ENCODE measurements around the gene PPP1R8. TPM values are rescaled to one million over a fixed set of nuclear protein-coding genes. Genes with fewer than 3 reads are reported as not detected.

The PPP1R8 gene
- total and polyA plus RNA-seq, 7 experiments from 2014 or later, result 17.5 to 60.2 (median 39.5) TPM

- ATAC-seq (no peak), DNase-seq (no peak)
- CTCF ChIA-PET, result interaction anchor here (1.3 to 1.6 kb wide), 2 partner anchors 80 to 127 kb away, joined by 3 to 5 read pairs; no protein-coding TSS in a partner anchor
- Histone ChIP-seq H3K4me1 (ENCODE audit: control insufficient read depth in 2 of 2, insufficient read depth in 2 of 2, low read length in 2 of 2) (peaks cover 3 to 24% of the 10 kb centered on the region in 2 donors), H3K27ac (ENCODE audit: low read depth, low read length) (no peak overlapping the region), H3K36me3 (ENCODE audit: control insufficient read depth in 2 of 3, insufficient read depth in 3 of 3, low read length in 3 of 3) (no peaks in the 10 kb centered on the region), H3K4me3 (ENCODE audit: low read length) (no peak overlapping the region), H3K27me3 (ENCODE audit: control insufficient read depth in 2 of 2, insufficient read depth in 2 of 2, low read length in 2 of 2) (no peaks in the 10 kb centered on the region), H3K9me3 (ENCODE audit: control insufficient read depth in 2 of 3, low read length in 3 of 3) (no peaks in the 10 kb centered on the region)
- H3K9me3 Mint-ChIP-seq, result no peaks in the 10 kb centered on the region
- H3K4me1 Mint-ChIP-seq, result peaks cover 15 to 57% (median 41%) of the 10 kb centered on the region in 7 donors
- no peaks in the 10 kb centered on the region for H3K27me3 Mint-ChIP-seq
- intact Hi-C loops (cut with micrococcal nuclease), result no loop called here
- POLR2A ChIA-PET, result interaction anchor here (0.6 kb wide), 1 partner anchor 61 kb away, joined by 3 read pairs; no protein-coding TSS in a partner anchor
- H3K36me3 Mint-ChIP-seq, result peaks cover 0 to 2% (median 0%) of the 10 kb centered on the region in 5 donors
- no peak overlapping the region for H3K4me3 Mint-ChIP-seq
- peak overlapping the region in 4 of 9 donors; percentile 17 to 75 (median 30) for H3K27ac Mint-ChIP-seq
Measured at GRCh38 chr1:27861436-27861835, 30.9 kb downstream of the PPP1R8 start.

GRCh38 chr1:27862004-27862403, 31.4 kb downstream of the PPP1R8 start:
- Histone ChIP-seq H3K4me1 (ENCODE audit: control insufficient read depth in 2 of 2, insufficient read depth in 2 of 2, low read length in 2 of 2) (peaks cover 3 to 24% of the 10 kb centered on the region in 2 donors), H3K36me3 (ENCODE audit: control insufficient read depth in 2 of 3, insufficient read depth in 3 of 3, low read length in 3 of 3) (no peaks in the 10 kb centered on the region), H3K9me3 (ENCODE audit: control insufficient read depth in 2 of 3, low read length in 3 of 3) (no peaks in the 10 kb centered on the region), H3K27me3 (ENCODE audit: control insufficient read depth in 2 of 2, insufficient read depth in 2 of 2, low read length in 2 of 2) (no peaks in the 10 kb centered on the region), H3K27ac (ENCODE audit: low read depth, low read length) (no peak overlapping the region), H3K4me3 (ENCODE audit: low read length) (no peak overlapping the region)
- no peak for ATAC-seq
- H3K4me1 Mint-ChIP-seq, result peaks cover 17 to 59% (median 43%) of the 10 kb centered on the region in 7 donors
- intact Hi-C loops (cut with micrococcal nuclease), result no loop called here
- H3K4me3 Mint-ChIP-seq, result peak overlapping the region in 1 of 10 donors; percentile 33
- no peaks in the 10 kb centered on the region for H3K27me3 Mint-ChIP-seq
- H3K27ac Mint-ChIP-seq, result peak overlapping the region in 5 of 9 donors; percentile 1 to 69 (median 39)
- POLR2A ChIA-PET, result no interaction called here
- CTCF ChIA-PET, result no interaction called here
- H3K9me3 Mint-ChIP-seq, result no peaks in the 10 kb centered on the region
- H3K36me3 Mint-ChIP-seq, result peaks cover 0 to 2% (median 0%) of the 10 kb centered on the region in 5 donors
- no peak for DNase-seq

GRCh38 chr1:27862671-27863537, 32.3 kb downstream of the PPP1R8 start:
- no peaks in the 10 kb centered on the region for H3K27me3 Mint-ChIP-seq
- DNase-seq (no peak), ATAC-seq (peak; percentile 81)
- intact Hi-C loops (cut with micrococcal nuclease), result no loop called here
- no peak overlapping the region for H3K27ac ChIP-seq (ENCODE audit: low read depth, low read length)
- peak overlapping the region in 4 of 10 donors; percentile 1 to 74 (median 14) for H3K4me3 Mint-ChIP-seq
- H3K4me1 ChIP-seq (ENCODE audit: control insufficient read depth in 2 of 2, insufficient read depth in 2 of 2, low read length in 2 of 2), result peaks cover 3 to 24% of the 10 kb centered on the region in 2 donors
- H3K27me3 ChIP-seq (ENCODE audit: control insufficient read depth in 2 of 2, insufficient read depth in 2 of 2, low read length in 2 of 2), result no peaks in the 10 kb centered on the region
- H3K9me3 Mint-ChIP-seq, result no peaks in the 10 kb centered on the region
- POLR2A ChIA-PET, result no interaction called here
- H3K36me3 ChIP-seq (ENCODE audit: control insufficient read depth in 2 of 3, insufficient read depth in 3 of 3, low read length in 3 of 3), result no peaks in the 10 kb centered on the region
- peak overlapping the region; percentile 13 to 93 (median 75) for H3K27ac Mint-ChIP-seq
- no peaks in the 10 kb centered on the region for H3K9me3 ChIP-seq (ENCODE audit: control insufficient read depth in 2 of 3, low read length in 3 of 3)
- CTCF ChIA-PET, result interaction anchor here (0.8 kb wide), 1 partner anchor 97 kb away, joined by 3 read pairs; no protein-coding TSS in a partner anchor
- peaks cover 22 to 67% (median 47%) of the 10 kb centered on the region in 7 donors for H3K4me1 Mint-ChIP-seq
- H3K4me3 ChIP-seq (ENCODE audit: low read length), result no peak overlapping the region
- H3K36me3 Mint-ChIP-seq, result peaks cover 0 to 2% (median 0%) of the 10 kb centered on the region in 5 donors

- H3K27me3 Mint-ChIP-seq, result no peaks in the 10 kb centered on the region
- no peaks in the 10 kb centered on the region for H3K9me3 Mint-ChIP-seq
- H3K4me3 Mint-ChIP-seq, result peak overlapping the region in 3 of 10 donors; percentile 1 to 77 (median 74)
- ChIA-PET POLR2A (no interaction called here), CTCF (interaction anchor here (0.8 kb wide), 1 partner anchor 98 kb away, joined by 3 read pairs; no protein-coding TSS in a partner anchor)
- no peak overlapping the region for H3K4me3 ChIP-seq (ENCODE audit: low read length)
- H3K27ac ChIP-seq (ENCODE audit: low read depth, low read length), result peak overlapping the region; percentile 34
- peaks cover 0 to 2% (median 0%) of the 10 kb centered on the region in 5 donors for H3K36me3 Mint-ChIP-seq
- DNase-seq, result no peak
- intact Hi-C loops (cut with micrococcal nuclease), result no loop called here
- H3K27me3 ChIP-seq (ENCODE audit: control insufficient read depth in 2 of 2, insufficient read depth in 2 of 2, low read length in 2 of 2), result no peaks in the 10 kb centered on the region
- H3K36me3 ChIP-seq (ENCODE audit: control insufficient read depth in 2 of 3, insufficient read depth in 3 of 3, low read length in 3 of 3), result no peaks in the 10 kb centered on the region
- ATAC-seq, result peak; percentile 72
- peaks cover 22 to 68% (median 47%) of the 10 kb centered on the region in 7 donors for H3K4me1 Mint-ChIP-seq
- H3K4me1 ChIP-seq (ENCODE audit: control insufficient read depth in 2 of 2, insufficient read depth in 2 of 2, low read length in 2 of 2), result peaks cover 9 to 24% of the 10 kb centered on the region in 2 donors
- H3K27ac Mint-ChIP-seq, result peak overlapping the region in 6 of 9 donors; percentile 13 to 93 (median 74)
- no peaks in the 10 kb centered on the region for H3K9me3 ChIP-seq (ENCODE audit: control insufficient read depth in 2 of 3, low read length in 3 of 3)
Measured at GRCh38 chr1:27863538-27863915, 32.9 kb downstream of the PPP1R8 start.

GRCh38 chr1:27864264-27864895, 33.8 kb downstream of the PPP1R8 start:
- H3K27ac Mint-ChIP-seq, result peak overlapping the region; percentile 78 to 98 (median 93)
- ChIA-PET CTCF (interaction anchor here (0.6 kb wide), 1 partner anchor 796 kb away, joined by 3 read pairs; no protein-coding TSS in a partner anchor), POLR2A (no interaction called here)
- intact Hi-C loops (cut with micrococcal nuclease), result no loop called here
- Histone ChIP-seq H3K36me3 (ENCODE audit: control insufficient read depth in 2 of 3, insufficient read depth in 3 of 3, low read length in 3 of 3) (no peaks in the 10 kb centered on the region), H3K9me3 (ENCODE audit: control insufficient read depth in 2 of 3, low read length in 3 of 3) (no peaks in the 10 kb centered on the region), H3K27me3 (ENCODE audit: control insufficient read depth in 2 of 2, insufficient read depth in 2 of 2, low read length in 2 of 2) (no peaks in the 10 kb centered on the region), H3K27ac (ENCODE audit: low read depth, low read length) (peak overlapping the region; percentile 34), H3K4me1 (ENCODE audit: control insufficient read depth in 2 of 2, insufficient read depth in 2 of 2, low read length in 2 of 2) (peaks cover 18 to 32% of the 10 kb centered on the region in 2 donors), H3K4me3 (ENCODE audit: low read length) (no peak overlapping the region)
- H3K4me3 Mint-ChIP-seq, result peak overlapping the region; percentile 17 to 86 (median 70)
- no peaks in the 10 kb centered on the region for H3K27me3 Mint-ChIP-seq
- H3K36me3 Mint-ChIP-seq, result peaks cover 0 to 2% (median 0%) of the 10 kb centered on the region in 5 donors
- peaks cover 30 to 68% (median 50%) of the 10 kb centered on the region in 7 donors for H3K4me1 Mint-ChIP-seq
- peak in 2 of 9 donors; percentile 35 to 47 for DNase-seq
- ATAC-seq, result peak; percentile 61
- H3K9me3 Mint-ChIP-seq, result no peaks in the 10 kb centered on the region

GRCh38 chr1:27865821-27866220, 35.2 kb downstream of the PPP1R8 start:
- peaks cover 35 to 73% (median 54%) of the 10 kb centered on the region in 7 donors for H3K4me1 Mint-ChIP-seq
- Histone ChIP-seq H3K4me1 (ENCODE audit: control insufficient read depth in 2 of 2, insufficient read depth in 2 of 2, low read length in 2 of 2) (peaks cover 27 to 39% of the 10 kb centered on the region in 2 donors), H3K27me3 (ENCODE audit: control insufficient read depth in 2 of 2, insufficient read depth in 2 of 2, low read length in 2 of 2) (no peaks in the 10 kb centered on the region), H3K4me3 (ENCODE audit: low read length) (no peak overlapping the region), H3K27ac (ENCODE audit: low read depth, low read length) (no peak overlapping the region), H3K36me3 (ENCODE audit: control insufficient read depth in 2 of 3, insufficient read depth in 3 of 3, low read length in 3 of 3) (no peaks in the 10 kb centered on the region), H3K9me3 (ENCODE audit: control insufficient read depth in 2 of 3, low read length in 3 of 3) (no peaks in the 10 kb centered on the region)
- H3K9me3 Mint-ChIP-seq, result no peaks in the 10 kb centered on the region
- no peak for ATAC-seq
- peaks cover 0 to 2% (median 0%) of the 10 kb centered on the region in 5 donors for H3K36me3 Mint-ChIP-seq
- H3K4me3 Mint-ChIP-seq, result no peak overlapping the region
- intact Hi-C loops (cut with micrococcal nuclease), result no loop called here
- CTCF ChIA-PET, result interaction anchor here (1.7 kb wide), 1 partner anchor 75 kb away, joined by 3 read pairs; no protein-coding TSS in a partner anchor
- DNase-seq, result no peak
- POLR2A ChIA-PET, result interaction anchor here (0.5 to 0.8 kb wide), 3 partner anchors 16 to 1294 kb away, joined by 3 to 4 read pairs (median 3); no protein-coding TSS in a partner anchor
- peak overlapping the region in 5 of 9 donors; percentile 23 to 96 (median 36) for H3K27ac Mint-ChIP-seq
- no peaks in the 10 kb centered on the region for H3K27me3 Mint-ChIP-seq

Data from naive thymus-derived CD4-positive, alpha-beta T cell (primary cell).